Endodermal cell (in vitro differentiated cells): ENCODE data around the gene MXD4. TPM values are rescaled to one million over a fixed set of nuclear protein-coding genes. Genes with fewer than 3 reads are reported as not detected.

Experiments used
- DNase-seq: peaks from one replicate; pipeline ENCODE4 v3.0.0-alpha.2; 2017
- H3K27ac ChIP-seq: 2 replicates; pipeline ENCODE4 v1.5.1; 2013; ENCODE audit warnings: mild to moderate bottlenecking, low read depth, low read length, moderate library complexity
- H3K27me3 ChIP-seq: 2 replicates; pipeline ENCODE4 v1.6.1; 2013; ENCODE audit warnings: mild to moderate bottlenecking, low read length, moderate library complexity; ENCODE audit not compliant: insufficient read depth, control insufficient read depth, poor library complexity, severe bottlenecking
- H3K36me3 ChIP-seq: 2 replicates; pipeline ENCODE4 v1.7.0; 2013; ENCODE audit warnings: mild to moderate bottlenecking, low read length, moderate library complexity; ENCODE audit not compliant: control insufficient read depth, insufficient read depth
- H3K4me1 ChIP-seq: one replicate; pipeline ENCODE4 v1.7.0; 2013; ENCODE audit warnings: low read length; ENCODE audit not compliant: control insufficient read depth, insufficient read depth
- H3K4me3 ChIP-seq: 2 replicates; pipeline ENCODE4 v1.5.1; 2013; ENCODE audit warnings: mild to moderate bottlenecking, low read length, moderate library complexity
- H3K9ac ChIP-seq: 2 replicates; pipeline ENCODE4 v1.6.1; 2013; ENCODE audit warnings: mild to moderate bottlenecking, low read length, moderate library complexity; ENCODE audit not compliant: poor library complexity, severe bottlenecking; ENCODE audit errors: extremely low read depth
- H3K9me3 ChIP-seq: 2 replicates; pipeline ENCODE4 v1.6.1; 2013; ENCODE audit warnings: mild to moderate bottlenecking, low read length, moderate library complexity; ENCODE audit not compliant: control insufficient read depth
- H3K27ac Mint-ChIP-seq: 2 replicates; pipeline ENCODE4 v1.8.0; 2020; ENCODE audit warnings: mixed read lengths
- H3K27me3 Mint-ChIP-seq: 2 replicates; pipeline ENCODE4 v1.8.0; 2021; ENCODE audit warnings: mild to moderate bottlenecking, mixed read lengths; ENCODE audit not compliant: insufficient read depth
- H3K36me3 Mint-ChIP-seq: 2 replicates; pipeline ENCODE4 v1.8.0; 2020; ENCODE audit warnings: low read depth, mixed read lengths
- H3K4me1 Mint-ChIP-seq: 2 replicates; pipeline ENCODE4 v1.8.0; 2020; ENCODE audit warnings: mixed read lengths
- H3K4me3 Mint-ChIP-seq: 2 replicates; pipeline ENCODE4 v1.8.0; 2020; ENCODE audit warnings: mild to moderate bottlenecking, moderate library complexity, mixed read lengths
- H3K9me3 Mint-ChIP-seq: 2 replicates; pipeline ENCODE4 v1.8.0; 2020; ENCODE audit warnings: mild to moderate bottlenecking, mixed read lengths
- CTCF ChIP-seq: fragments of 200-600 bp; sonication (generic); conservative IDR thresholded peaks from 2 replicates; pipeline ENCODE4 v1.5.0; 2021; ENCODE audit warnings: antibody characterized with exemption, mild to moderate bottlenecking
- WGBS, 2 experiments: methylation state at CpG; one replicate each; pipeline versions ENCODE4 v1.1.5 to v1.1.7; 2013; ENCODE audit warnings: missing lambda C conversion rate in 2 of 2, mixed read lengths in 1 of 2; ENCODE audit not compliant: insufficient coverage in 1 of 2, insufficient read length in 1 of 2; 5-methylcytosine and 5-hydroxymethylcytosine counted together
- total RNA-seq, 2 donors: library from RNA; stranded (reverse); fragmentation: NEBNext Ultra II Directional in 1 of 2; extraction: Animal tissue kit (Norgen Biotek cat#: 25700) in 1 of 2; gene quantifications; 2 replicates in 1 of 2; 3 replicates in 1 of 2; pipeline ENCODE4 v1.2.1, GENCODE V29; 2021

Gene MXD4
- total RNA-seq, 2 donors from 2014 or later, result 46.0 to 78.8 TPM

- Mint-ChIP-seq H3K9me3 (peaks cover 24% of the 10 kb centered on the region), H3K27me3 (peaks cover 2% of the 10 kb centered on the region), H3K36me3 (no peaks in the 10 kb centered on the region), H3K4me3 (no peak overlapping the region), H3K4me1 (no peaks in the 10 kb centered on the region), H3K27ac (no peak overlapping the region)
- Histone ChIP-seq H3K4me3 (no peak overlapping the region), H3K27ac (no peak overlapping the region), H3K27me3 (no peaks in the 10 kb centered on the region), H3K4me1 (no peaks in the 10 kb centered on the region), H3K9me3 (peaks cover 16% of the 10 kb centered on the region), H3K9ac (no peak overlapping the region), H3K36me3 (no peaks in the 10 kb centered on the region)
- DNase-seq, result no peak
- TF ChIP-seq CTCF, result no peak
- WGBS, 2 experiments, result 90 to 98% methylated on average over 8 to 19 of the region's 19 CpGs
These were observed 41.3 kb upstream of the MXD4 start for GRCh38 chr4:2303121-2303685.

GRCh38 chr4:2302387-2303119 is 40.6 kb upstream of the MXD4 start:
- Histone ChIP-seq H3K27me3 (no peaks in the 10 kb centered on the region), H3K9me3 (peaks cover 10% of the 10 kb centered on the region), H3K9ac (no peak overlapping the region), H3K4me1 (no peaks in the 10 kb centered on the region), H3K4me3 (no peak overlapping the region), H3K27ac (no peak overlapping the region), H3K36me3 (no peaks in the 10 kb centered on the region)
- Mint-ChIP-seq H3K9me3 (peaks cover 18% of the 10 kb centered on the region), H3K27ac (no peak overlapping the region), H3K4me1 (no peaks in the 10 kb centered on the region), H3K4me3 (no peak overlapping the region), H3K27me3 (peaks cover 2% of the 10 kb centered on the region), H3K36me3 (no peaks in the 10 kb centered on the region)
- WGBS, 2 experiments, result 93 to 97% methylated on average over 25 to 28 of the region's 28 CpGs
- no peak for TF ChIP-seq CTCF
- peak; percentile 39 for DNase-seq

- WGBS, 2 experiments, result 90 to 94% methylated on average over 19 of the region's 19 CpGs
- H3K27me3 ChIP-seq, result no peaks in the 10 kb centered on the region
- Mint-ChIP-seq H3K27ac (no peak overlapping the region), H3K4me3 (no peak overlapping the region), H3K36me3 (no peaks in the 10 kb centered on the region), H3K9me3 (peaks cover 14% of the 10 kb centered on the region), H3K4me1 (no peaks in the 10 kb centered on the region), H3K27me3 (peaks cover 2% of the 10 kb centered on the region)
- H3K4me1 ChIP-seq, result no peaks in the 10 kb centered on the region
- H3K27ac ChIP-seq, result no peak overlapping the region
- no peak for TF ChIP-seq CTCF
- DNase-seq, result no peak
- H3K9ac ChIP-seq, result no peak overlapping the region
- peaks cover 4% of the 10 kb centered on the region for H3K9me3 ChIP-seq
- no peak overlapping the region for H3K4me3 ChIP-seq
- no peaks in the 10 kb centered on the region for H3K36me3 ChIP-seq
These were observed 39.9 kb upstream of the MXD4 start for GRCh38 chr4:2301806-2302205.
